Vagina (tissue), 2 donors: ENCODE measurements around the gene ITGAL. TPM values are rescaled to one million over a fixed set of nuclear protein-coding genes. Genes with fewer than 3 reads are reported as not detected.

ENCODE experiments used
- DNase-seq, 2 donors: peaks; one replicate each; pipeline ENCODE4 v3.0.0-alpha.2; 2017; ENCODE audit errors: extremely low spot score in 2 of 2
- H3K27ac ChIP-seq: fragments of 200-600 bp; sonication (generic); one replicate; pipeline ENCODE4 v1.5.1; 2019
- H3K27me3 ChIP-seq: fragments of 200-600 bp; sonication (generic); one replicate; pipeline ENCODE4 v1.5.1; 2019
- H3K36me3 ChIP-seq, 2 donors: fragments of 200-600 bp; sonication (generic); one replicate each; pipeline ENCODE4 v1.5.1; 2017 to 2019
- H3K4me1 ChIP-seq: fragments of 200-600 bp; sonication (generic); one replicate; pipeline ENCODE4 v1.5.1; 2019
- H3K4me3 ChIP-seq, 2 donors: fragments of 200-600 bp; sonication (generic); 1 replicate in 1 of 2; 2 replicates in 1 of 2; pipeline ENCODE4 v1.5.1; 2016 to 2019
- H3K9me3 ChIP-seq: fragments of 200-600 bp; sonication (generic); one replicate; pipeline ENCODE4 v1.5.1; 2019
- CTCF ChIP-seq, 3 experiments: fragments of 450-650 bp in 2 of 3; fragments of 200-600 bp in 1 of 3; sonication (generic) in 1 of 3; IDR thresholded peaks; one replicate each; pipeline ENCODE4 v1.5.1; 2017 to 2019; ENCODE audit warnings: antibody characterized with exemption in 3 of 3, mild to moderate bottlenecking in 2 of 3, moderate library complexity in 2 of 3
- POLR2A ChIP-seq, 2 donors: fragments of 450-650 bp; IDR thresholded peaks; one replicate each; pipeline ENCODE4 v1.6.1; 2017; ENCODE audit warnings: antibody characterized with exemption in 2 of 2, mild to moderate bottlenecking in 2 of 2, moderate library complexity in 2 of 2
- POLR2AphosphoS5 ChIP-seq, 2 donors: sonication (generic); formaldehyde crosslinking; IDR thresholded peaks; one replicate each; pipeline ENCODE4 v1.9.0; 2017; ENCODE audit warnings: antibody characterized with exemption in 2 of 2, mild to moderate bottlenecking in 2 of 2, low read depth in 1 of 2; ENCODE audit not compliant: insufficient read depth in 1 of 2
- intact Hi-C: fragments of 100-400 bp; cut with DNase I; formaldehyde crosslinking; loops from one replicate; pipeline ENCODE4 v1.15.1; 2023
- total RNA-seq: library from RNA; depleted of rRNA; stranded (reverse); fragments of >200 nt; gene quantifications from one replicate; pipeline ENCODE4 v1.2.3, GENCODE V29; 2016

ITGAL gene
- total RNA-seq, 1 donor from 2014 or later: 5.4 TPM

GRCh38 chr16:30557957-30558788, 85.6 kb downstream of the ITGAL start, which contains the start of gene ZNF764:
Gene ZNF764 (minus strand): TSS chr16:30558374. CDS start chr16:30558182, 192 bp downstream.
- peak in 1 of 3 experiments; percentile 16 for TF ChIP-seq CTCF (IDR thresholded peaks at IDR 0.05)
- peak; percentile 86 to 99 for TF ChIP-seq POLR2AphosphoS5 (IDR thresholded peaks at IDR 0.05; ENCODE audit: insufficient read depth in 1 of 2, low read depth in 1 of 2)
- TF ChIP-seq POLR2A (IDR thresholded peaks at IDR 0.05): no peak
- H3K4me1 ChIP-seq: peaks cover 31% of the 10 kb centered on the region

GRCh38 chr16:30558789-30559377, 86.3 kb downstream of the ITGAL start:
- Histone ChIP-seq H3K9me3 (no peaks in the 10 kb centered on the region), H3K4me1 (peaks cover 26% of the 10 kb centered on the region), H3K27me3 (no peaks in the 10 kb centered on the region), H3K36me3 (peaks cover 0 to 16% of the 10 kb centered on the region in 2 donors), H3K4me3 (peak overlapping the region; percentile 78 to 95), H3K27ac (peak overlapping the region; percentile 77)
- intact Hi-C loops: loop anchor here (1.0 to 2.0 kb wide), 2 partner anchors 24 to 26 kb away; partner anchors contain the start of genes ZNF747 and ZNF785
- DNase-seq: no peak
- peak in 1 of 2 donors; percentile 17 for TF ChIP-seq POLR2A (IDR thresholded peaks at IDR 0.05)
- TF ChIP-seq CTCF (IDR thresholded peaks at IDR 0.05): no peak

More at GRCh38 chr16:30557957-30558788, 85.6 kb downstream of the ITGAL start, which contains the start of gene ZNF764:
- H3K9me3 ChIP-seq: no peaks in the 10 kb centered on the region
- no peaks in the 10 kb centered on the region for H3K27me3 ChIP-seq
- DNase-seq: peak in 1 of 2 donors; percentile 98
- intact Hi-C loops: loop anchor here (1.0 to 2.0 kb wide), 2 partner anchors 23 to 27 kb away; partner anchors contain the start of genes ZNF747 and ZNF785
- H3K36me3 ChIP-seq: peaks cover 0 to 16% of the 10 kb centered on the region in 2 donors
- peak within 1 kb of the TSS; percentile 78 to 95 for H3K4me3 ChIP-seq
- H3K27ac ChIP-seq: peak within 1 kb of the TSS; percentile 77

- no peaks in the 10 kb centered on the region for H3K9me3 ChIP-seq
- no peak for DNase-seq
- no peak for TF ChIP-seq CTCF (IDR thresholded peaks at IDR 0.05)
- TF ChIP-seq POLR2AphosphoS5 (IDR thresholded peaks at IDR 0.05; ENCODE audit: insufficient read depth in 1 of 2, low read depth in 1 of 2): no peak
- no peak for TF ChIP-seq POLR2A (IDR thresholded peaks at IDR 0.05)
- no peaks in the 10 kb centered on the region for H3K27me3 ChIP-seq
- H3K27ac ChIP-seq: no peak overlapping the region
- peaks cover 0 to 15% of the 10 kb centered on the region in 2 donors for H3K36me3 ChIP-seq
- H3K4me3 ChIP-seq: no peak overlapping the region
- intact Hi-C loops: loop anchor here (2.0 kb wide), 1 partner anchor 25 kb away; the partner anchor contains the start of gene ZNF747
- peaks cover 26% of the 10 kb centered on the region for H3K4me1 ChIP-seq
Measured at GRCh38 chr16:30559690-30560089, 87.1 kb downstream of the ITGAL start.

GRCh38 chr16:30561089-30561816, 88.7 kb downstream of the ITGAL start:
- DNase-seq: no peak
- H3K4me3 ChIP-seq: peak overlapping the region; percentile 43 to 62
- no peaks in the 10 kb centered on the region for H3K36me3 ChIP-seq
- peak overlapping the region; percentile 51 for H3K27ac ChIP-seq
- intact Hi-C loops: no loop called here
- peaks cover 27% of the 10 kb centered on the region for H3K4me1 ChIP-seq
- no peaks in the 10 kb centered on the region for H3K9me3 ChIP-seq
- no peaks in the 10 kb centered on the region for H3K27me3 ChIP-seq
- TF ChIP-seq CTCF (IDR thresholded peaks at IDR 0.05): no peak
- TF ChIP-seq POLR2AphosphoS5 (IDR thresholded peaks at IDR 0.05; ENCODE audit: insufficient read depth in 1 of 2, low read depth in 1 of 2): peak in 1 of 2 donors; percentile 52
- no peak for TF ChIP-seq POLR2A (IDR thresholded peaks at IDR 0.05)
